ENCODE data around the gene L3MBTL2.
"Not testable (repeated sequence)": the region's sequence is repeated elsewhere in the genome, so short reads cannot be mapped to it uniquely, and the experiment has no call there.

The L3MBTL2 gene

DNA sequence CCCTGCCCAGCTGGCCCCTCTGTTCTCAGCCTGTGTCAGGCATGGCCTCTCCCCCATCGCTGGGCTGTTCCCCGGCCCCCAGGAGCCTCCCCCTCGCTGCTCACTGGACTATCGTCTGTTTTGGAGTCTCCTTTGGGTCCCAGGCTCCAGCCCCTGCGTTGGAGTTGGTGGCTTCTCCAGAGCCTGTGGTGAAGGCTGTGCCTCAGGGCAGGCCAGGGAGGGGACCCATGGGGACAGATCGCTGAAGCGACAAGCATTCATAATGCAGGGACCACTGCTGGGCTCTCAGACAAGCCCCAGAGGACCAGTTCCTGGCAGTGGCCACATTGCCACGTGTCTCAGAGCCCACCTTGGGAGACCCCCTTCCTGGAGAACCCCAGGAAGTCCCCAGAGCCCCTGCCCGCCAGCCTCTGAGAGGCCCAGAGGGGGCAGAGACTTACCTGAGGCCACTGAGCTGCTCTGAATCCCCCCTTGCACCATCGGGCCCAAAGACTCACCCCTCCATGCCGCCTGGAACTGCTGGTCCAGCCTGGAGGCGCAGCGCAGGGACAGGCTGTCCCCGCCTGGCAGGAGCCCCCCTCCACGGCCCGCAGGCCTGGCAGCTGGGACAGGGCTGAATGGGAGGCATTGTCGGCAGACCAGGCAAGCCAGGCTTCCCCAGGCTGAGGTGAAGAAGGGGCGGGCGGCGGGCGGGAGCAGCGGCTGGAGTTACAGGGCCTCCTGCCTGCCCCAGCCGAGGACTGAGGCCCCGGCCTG, 35.4 kb downstream of the L3MBTL2 start, which contains the start of gene CHADL:
Gene CHADL, minus strand, starts transcription at position 555 of the 756 bp plus-strand sequence. Its CDS starts 50 bp downstream, at position 505.
- DNase-seq (ENCODE audit: low spot score): no peak
- no peak for FAIRE-seq

DNA sequence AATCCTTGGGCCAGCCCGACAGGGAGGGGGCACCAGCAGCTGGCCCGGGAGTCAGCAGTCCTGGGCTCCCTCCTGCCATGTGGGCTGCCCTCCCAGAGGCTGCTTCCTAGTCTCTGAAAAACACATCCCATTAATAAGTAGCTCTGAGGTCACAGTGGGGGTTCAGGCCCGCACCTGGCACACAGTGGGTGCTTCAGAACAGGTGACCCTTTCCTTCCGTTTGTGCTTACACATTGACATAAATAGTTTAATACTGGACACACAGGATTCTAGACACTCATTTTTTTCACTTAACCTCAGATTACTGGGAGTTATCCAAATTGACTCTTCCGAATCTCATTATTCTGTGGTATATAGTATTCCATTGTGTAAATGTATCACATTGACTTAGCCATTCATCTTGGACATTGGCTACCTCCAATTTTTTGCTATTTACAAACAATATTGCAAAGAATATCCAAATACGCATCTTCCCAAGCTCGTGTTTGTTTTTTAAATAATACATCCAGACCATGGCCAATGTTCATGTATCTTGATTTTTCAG, 36.1 kb downstream of the L3MBTL2 start:
- DNase-seq (ENCODE audit: low spot score): no peak
- FAIRE-seq: no peak

- DNase-seq (ENCODE audit: low spot score): no peak
- FAIRE-seq: no peak
These were observed 37.4 kb downstream of the L3MBTL2 start for GRCh38 chr22:41242396-41243117.

GRCh38 chr22:41243361-41243760, 38.2 kb downstream of the L3MBTL2 start:
- DNase-seq (ENCODE audit: low spot score) (no peak), FAIRE-seq (peak; percentile 20)

- FAIRE-seq (no peak), DNase-seq (ENCODE audit: low spot score) (no peak)
These were observed 40.9 kb downstream of the L3MBTL2 start for GRCh38 chr22:41245917-41246499.

DNA sequence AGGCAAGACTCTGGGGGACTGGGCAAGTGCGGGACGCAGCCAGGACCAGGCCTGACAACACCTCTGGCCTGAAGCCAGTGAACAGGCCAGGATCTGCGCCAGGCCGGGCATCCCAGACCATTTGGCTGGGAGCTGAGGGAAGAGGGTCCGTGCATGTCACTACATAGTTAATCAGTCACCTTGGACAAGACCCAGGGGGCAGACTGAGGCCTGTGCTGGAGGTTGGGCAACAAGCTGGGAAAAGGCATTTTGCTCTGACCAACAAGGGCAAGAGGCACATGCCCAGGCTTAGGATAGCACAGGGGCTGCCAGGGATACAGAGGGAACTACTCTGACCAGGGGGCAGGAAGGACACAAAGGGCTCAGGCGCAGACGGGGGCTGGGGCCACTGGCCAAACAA, 42.6 kb downstream of the L3MBTL2 start:
- DNase-seq (ENCODE audit: low spot score): no peak
- no peak for FAIRE-seq

GRCh38 chr22:41248314-41248713, 43.2 kb downstream of the L3MBTL2 start:
- FAIRE-seq (no peak), DNase-seq (ENCODE audit: low spot score) (no peak)

DNA sequence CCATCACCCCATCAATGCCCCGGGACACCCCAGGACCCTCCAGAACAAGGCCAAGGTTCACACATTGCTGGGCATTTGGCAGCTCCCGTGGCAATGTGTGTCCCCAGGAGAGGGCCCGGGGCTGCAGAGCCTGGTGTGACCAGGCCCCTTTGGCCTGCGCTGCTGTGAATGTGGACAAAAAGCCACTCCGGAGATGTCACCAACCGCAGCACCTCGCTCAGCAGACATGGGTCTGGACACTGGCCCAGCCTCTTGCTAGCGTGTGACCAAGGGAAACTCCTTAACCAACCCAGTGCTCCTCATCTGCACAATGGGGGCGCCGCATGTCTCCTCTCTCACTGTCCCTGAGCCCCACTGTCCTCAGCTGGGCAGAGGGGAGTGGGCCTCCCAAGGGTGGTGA, 43.6 kb downstream of the L3MBTL2 start:
- FAIRE-seq: no peak
- no peak for DNase-seq (ENCODE audit: low spot score)

DNA sequence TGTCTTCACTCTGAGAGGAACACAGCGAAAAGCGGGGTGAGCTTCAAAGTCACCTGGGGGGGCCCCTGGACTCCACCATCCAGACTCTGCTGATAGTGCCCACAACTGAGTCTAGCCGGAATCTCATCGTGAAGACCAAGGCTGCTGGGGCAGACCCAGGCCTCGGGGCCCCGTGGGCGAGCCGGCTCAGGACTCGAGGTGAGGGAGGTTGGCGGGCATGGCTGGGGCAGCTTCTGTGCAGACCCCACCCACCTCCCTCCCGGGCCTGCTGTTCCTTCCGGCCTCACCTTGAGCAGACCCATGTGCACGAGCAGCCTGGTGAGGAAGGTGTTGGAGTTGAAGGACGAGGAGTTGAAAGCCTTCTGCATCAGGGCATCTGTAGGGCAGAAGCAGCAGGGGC, 44.3 kb downstream of the L3MBTL2 start:
- no peak for FAIRE-seq
- DNase-seq (ENCODE audit: low spot score): no peak

- no peak for FAIRE-seq
- no peak for DNase-seq (ENCODE audit: low spot score)
These were observed 45.0 kb downstream of the L3MBTL2 start for GRCh38 chr22:41250127-41250526.

DNA sequence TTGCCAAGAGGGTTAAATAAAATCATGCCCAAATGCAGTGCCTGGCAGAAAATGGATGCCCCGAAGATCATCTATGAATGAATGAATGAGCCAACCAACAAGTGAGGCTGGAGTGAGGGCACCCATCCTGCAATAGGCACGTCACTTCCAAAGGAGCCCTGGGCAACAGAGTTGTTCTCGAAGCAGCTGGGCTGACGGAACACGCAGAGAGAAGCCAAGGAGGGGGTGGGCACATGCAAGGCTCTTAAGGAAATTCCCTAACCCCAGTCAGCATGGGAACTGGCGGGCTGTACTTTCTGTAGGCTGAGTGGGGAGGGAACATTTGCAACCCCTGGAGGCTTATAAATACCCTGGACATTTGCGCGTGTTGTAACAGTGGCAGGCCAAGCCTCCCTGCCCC, 47.3 kb downstream of the L3MBTL2 start:
- no peak for DNase-seq (ENCODE audit: low spot score)
- FAIRE-seq: no peak

DNA sequence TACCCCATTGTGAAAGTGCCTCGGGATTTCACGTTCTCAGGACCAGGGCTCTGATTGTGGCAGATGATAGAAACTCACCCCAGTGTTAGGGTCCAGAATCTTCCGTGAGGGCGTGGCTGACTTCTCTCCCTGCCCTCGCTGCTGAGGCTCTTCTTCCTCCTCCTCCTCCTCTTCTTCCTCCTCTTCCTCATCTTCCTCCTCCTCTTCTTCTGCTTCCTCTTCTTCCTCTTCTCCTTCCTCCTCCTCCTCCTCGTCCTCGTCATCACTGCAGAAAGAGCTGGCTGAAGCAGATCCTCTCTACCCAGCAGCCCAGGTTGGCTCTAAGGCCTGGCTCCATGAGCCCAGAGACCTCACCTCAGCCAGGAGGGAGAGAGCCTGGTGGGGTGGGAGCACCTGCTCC, 49.1 kb downstream of the L3MBTL2 start:
- FAIRE-seq: no peak
- no peak for DNase-seq (ENCODE audit: low spot score)

- no peak for DNase-seq (ENCODE audit: low spot score)
- no peak for FAIRE-seq
These were observed 51.4 kb downstream of the L3MBTL2 start for GRCh38 chr22:41256254-41257253.

DNA sequence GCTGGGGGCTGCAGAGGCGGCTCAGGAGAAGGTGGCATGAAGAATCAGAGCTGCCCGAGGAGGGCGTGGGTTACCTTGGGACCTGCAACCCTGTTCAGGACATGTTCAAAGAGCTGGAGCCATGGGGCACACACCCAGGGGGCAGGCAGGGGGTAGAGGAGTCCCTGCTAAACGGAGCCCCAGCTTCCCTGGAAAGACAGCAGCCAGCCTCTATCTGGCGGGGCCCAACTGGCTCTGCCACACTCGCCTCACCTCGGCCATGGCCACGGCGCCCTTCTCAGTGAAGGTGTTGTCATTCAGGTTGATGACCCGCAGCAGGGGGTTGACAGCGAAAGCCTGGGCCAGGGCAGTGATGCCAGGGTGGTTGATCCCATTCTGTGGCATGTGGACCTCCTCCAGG, 52.6 kb downstream of the L3MBTL2 start:
- FAIRE-seq: no peak
- no peak for DNase-seq (ENCODE audit: low spot score)

GRCh38 chr22:41259756-41260155, 54.6 kb downstream of the L3MBTL2 start:
- DNase-seq (ENCODE audit: low spot score); FAIRE-seq: not testable (repeated sequence)

- DNase-seq (ENCODE audit: low spot score): no peak
These were observed 55.8 kb downstream of the L3MBTL2 start for GRCh38 chr22:41260871-41261270.

DNA sequence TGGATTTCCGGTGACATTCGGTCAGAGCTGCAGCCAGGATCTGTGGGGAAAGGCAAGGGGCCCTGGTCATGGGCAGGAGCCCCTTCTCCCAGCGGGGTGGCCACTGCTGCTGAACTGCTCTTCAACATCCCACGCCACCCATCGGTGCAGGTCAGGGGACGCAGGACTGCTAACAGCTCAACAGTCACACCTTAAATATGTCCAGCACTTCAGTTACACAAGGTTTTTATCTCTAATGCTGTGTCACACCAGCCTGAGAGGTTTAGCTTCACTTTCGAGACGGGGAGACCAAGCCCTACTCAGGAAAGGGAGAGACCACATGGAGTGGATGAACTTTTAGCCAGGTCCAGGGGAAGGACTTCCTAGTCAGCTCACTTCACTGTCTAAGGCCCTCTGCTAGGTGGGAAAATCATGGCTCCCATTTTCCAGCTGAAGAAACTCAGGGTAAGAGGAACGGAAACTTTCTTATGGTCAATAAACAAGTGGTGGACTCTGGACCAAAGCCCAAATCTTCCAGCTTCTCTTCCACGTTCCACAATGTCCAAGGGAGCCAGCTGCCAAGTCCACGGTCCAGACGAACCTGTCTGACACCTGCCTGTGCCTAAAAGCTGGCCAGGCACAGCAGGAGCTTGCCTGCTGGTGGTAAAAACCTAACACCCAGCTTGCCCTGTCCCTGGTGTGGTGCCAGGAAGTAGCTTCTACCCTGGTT, 56.6 kb downstream of the L3MBTL2 start:
- DNase-seq (ENCODE audit: low spot score) (no peak), FAIRE-seq (no peak)

More at GRCh38 chr22:41260871-41261270, 55.8 kb downstream of the L3MBTL2 start:
- no peak for FAIRE-seq

DNA sequence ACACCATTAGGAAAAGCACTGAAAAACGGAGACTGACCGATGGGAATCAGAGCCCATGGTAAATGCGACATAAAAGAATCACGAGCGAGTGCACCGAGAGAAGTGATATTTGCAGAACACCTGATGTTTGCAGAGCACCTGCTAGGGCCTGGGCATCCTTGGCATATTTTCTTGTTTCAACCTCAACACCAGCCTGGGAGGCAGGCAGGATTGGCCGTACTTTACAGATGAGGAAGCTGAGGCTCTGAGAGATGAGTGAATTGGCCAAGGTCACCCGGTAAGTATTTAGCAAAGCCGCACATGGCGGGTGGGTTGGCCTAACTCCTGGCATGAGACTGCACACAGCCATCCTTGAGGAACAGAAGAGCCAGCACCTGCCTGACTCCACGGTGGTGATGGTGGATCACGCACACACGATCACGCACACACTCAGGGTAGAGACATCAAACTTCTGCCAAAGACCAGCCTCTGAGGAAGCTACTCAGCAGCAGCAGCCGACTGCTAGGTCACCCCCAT, 57.2 kb downstream of the L3MBTL2 start:
- FAIRE-seq: no peak
- no peak for DNase-seq (ENCODE audit: low spot score)

GRCh38 chr22:41263704-41264103, 58.6 kb downstream of the L3MBTL2 start:
- no peak for FAIRE-seq
- no peak for DNase-seq (ENCODE audit: low spot score)

DNA sequence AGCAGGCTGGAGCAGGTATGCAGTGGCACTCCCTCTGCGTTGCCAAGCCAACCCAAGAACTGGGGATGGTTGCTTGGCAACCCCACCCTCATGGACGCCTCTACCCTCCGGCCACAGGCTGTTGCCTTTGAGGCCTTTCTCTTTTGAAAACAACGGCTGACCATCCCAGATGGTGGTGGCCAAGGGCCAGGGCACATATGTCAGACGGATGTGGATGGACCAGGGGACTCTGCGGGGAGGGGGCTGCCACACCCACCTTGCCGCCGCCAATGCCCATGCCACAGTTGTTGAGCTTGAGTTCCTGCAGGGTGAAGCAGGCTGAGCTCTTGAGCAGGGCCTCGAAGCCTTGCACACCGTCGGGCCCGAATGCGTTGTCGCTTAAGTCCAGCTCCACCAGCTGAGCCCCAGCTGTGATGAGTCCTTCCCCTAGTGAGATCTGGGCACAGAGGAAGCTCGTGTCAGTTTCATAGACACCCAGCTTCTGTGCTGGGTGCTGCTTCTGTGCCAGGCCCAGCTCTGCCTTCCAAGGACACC, 59.4 kb downstream of the L3MBTL2 start:
- DNase-seq (ENCODE audit: low spot score) (no peak), FAIRE-seq (no peak)
